K562 (cell line): ENCODE results near the gene CALML6. TPM values are rescaled to one million over a fixed set of nuclear protein-coding genes. Genes with fewer than 3 reads are reported as not detected.

Experiments
- BRD9 ChIP-seq: fragments of 450-650 bp; IDR thresholded peaks from 2 replicates; pipeline ENCODE4 v1.6.1; 2018; ENCODE audit warnings: low read depth; ENCODE audit not compliant: partially characterized antibody
- CBX8 ChIP-seq: fragments of 200-600 bp; sonication (generic); IDR thresholded peaks from 2 replicates; pipeline ENCODE4 v1.6.1; 2012; ENCODE audit warnings: borderline replicate concordance, mixed run types, low read depth, mild to moderate bottlenecking, moderate library complexity, mixed read lengths, low read length, control low read depth, inconsistent platforms; ENCODE audit not compliant: poor library complexity, severe bottlenecking; ENCODE audit errors: extremely low read depth
- FOXA1 ChIP-seq: fragments of 450-650 bp; IDR thresholded peaks from 2 replicates; pipeline ENCODE4 v1.6.1; 2016; ENCODE audit warnings: mild to moderate bottlenecking, borderline replicate concordance
- HCFC1 ChIP-seq: IDR thresholded peaks from 2 replicates; pipeline ENCODE4 v1.6.1; 2012; ENCODE audit warnings: low read depth, low read length, improper control_type of control experiment
- MCM5 ChIP-seq: fragments of 450-650 bp; IDR thresholded peaks from 2 replicates; pipeline ENCODE4 v1.6.1; 2016; ENCODE audit warnings: low read depth
- NBN ChIP-seq: fragments of 450-650 bp; IDR thresholded peaks from 2 replicates; pipeline ENCODE4 v1.6.1; 2016; ENCODE audit warnings: low read depth, mild to moderate bottlenecking
- NFXL1 ChIP-seq: fragments of 450-650 bp; formaldehyde crosslinking; IDR thresholded peaks from 2 replicates; pipeline ENCODE4 v1.4.0; 2021; ENCODE audit warnings: mild to moderate bottlenecking
- NR3C1 ChIP-seq: sonication (generic); formaldehyde crosslinking; IDR thresholded peaks from 2 replicates; pipeline ENCODE4 v1.8.1; 2022; ENCODE audit warnings: missing genetic modification reagents
- RBM22 ChIP-seq: fragments of 200-400 bp; formaldehyde crosslinking; IDR thresholded peaks from 2 replicates; pipeline ENCODE4 v1.6.1; 2018; ENCODE audit warnings: low read length, low read depth; ENCODE audit not compliant: poor library complexity, severe bottlenecking
- U2AF1 ChIP-seq: fragments of 200-400 bp; formaldehyde crosslinking; optimal IDR thresholded peaks from 2 replicates; pipeline ENCODE3; 2017; ENCODE audit warnings: mild to moderate bottlenecking, low read depth, low read length, moderate library complexity
- polyA plus RNA-seq, 8 experiments: library from polyadenylated mRNA; depleted of rRNA in 4 of 8; stranded (reverse) in 5 of 8; unstranded in 3 of 8; fragments of >200 nt; fragmentation: Nextera tagmentation in 2 of 8; fragmentation: Illumina TruSeq in 1 of 8; extraction: Ambion mirVana in 2 of 8; extraction: Trizol in 1 of 8; gene quantifications; 2 replicates each; pipeline versions ENCODE4 v1.2.1 to v1.2.3, GENCODE V29; 2011 to 2014; ENCODE audit warnings: inconsistent platforms in 1 of 8, missing spikeins in 1 of 8
- total RNA-seq, 7 experiments: library from RNA; depleted of rRNA in 6 of 7; stranded (reverse); fragments of >200 nt in 6 of 7; fragmentation: Illumina TruSeq in 2 of 7; extraction: Trizol in 2 of 7; gene quantifications; 2 replicates each; pipeline versions ENCODE4 v1.2.1 to v1.2.3, GENCODE V29; 2011 to 2021; ENCODE audit warnings: low replicate concordance in 1 of 7
- TF ChIP-seq, protein P1 (sequence below): fragments of 200-600 bp; sonication (generic); IDR thresholded peaks from one replicate; pipeline ENCODE4 v1.6.1; 2012; ENCODE audit warnings: mild to moderate bottlenecking, low read depth, low read length, inconsistent platforms
- TF ChIP-seq, protein P2 (sequence below): fragments of 200-800 bp; sonication (Bioruptor generic); IDR thresholded peaks from 2 replicates; pipeline ENCODE4 v1.6.1; 2017; ENCODE audit warnings: missing genetic modification characterization, missing compliant biosample characterization
- TF ChIP-seq, protein P3 (sequence below): fragments of 200-400 bp; formaldehyde crosslinking; IDR thresholded peaks from 2 replicates; pipeline ENCODE4 v1.6.1; 2017; ENCODE audit warnings: mild to moderate bottlenecking, low read depth, low read length, moderate library complexity

Gene CALML6
- total and polyA plus RNA-seq, 9 of the 15 experiments (the other 6 are each of a cell fraction or from before 2014, with no cell fraction given): 0.14 TPM; not detected in 8

DNA sequence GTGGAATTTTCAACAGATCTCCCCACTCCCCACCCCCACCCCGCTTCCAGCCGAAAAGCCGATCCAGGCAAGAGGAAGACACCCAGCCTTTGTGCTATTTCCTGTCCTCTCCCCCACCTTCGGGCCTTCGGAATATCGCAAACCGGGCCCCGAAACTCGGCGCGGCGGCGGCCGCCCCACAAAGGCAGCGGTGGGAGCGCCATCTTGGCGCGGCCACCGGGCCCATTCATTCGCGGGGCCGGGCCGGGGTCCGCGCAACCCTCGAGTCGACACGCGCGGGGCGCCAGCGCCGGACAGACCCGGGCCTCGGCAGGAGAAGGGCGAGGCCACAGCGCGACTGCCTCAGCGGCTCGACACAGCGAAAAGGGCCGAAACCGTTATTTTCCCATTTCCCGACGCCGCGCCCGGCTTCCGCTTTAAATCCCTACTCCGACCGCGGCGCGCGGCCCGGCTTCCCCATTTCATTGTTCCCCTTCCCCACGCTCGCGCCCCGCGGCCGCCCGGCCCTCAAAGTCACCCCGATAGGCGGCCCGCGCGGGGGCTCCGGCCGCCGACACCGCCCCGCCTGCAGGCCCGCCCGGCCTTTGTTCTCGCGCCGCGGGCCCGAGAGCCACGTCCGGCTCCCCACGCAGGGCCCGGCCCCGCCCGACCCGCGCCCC is 25.1 kb upstream of the CALML6 start (continued):
- TF ChIP-seq, protein P1, sequence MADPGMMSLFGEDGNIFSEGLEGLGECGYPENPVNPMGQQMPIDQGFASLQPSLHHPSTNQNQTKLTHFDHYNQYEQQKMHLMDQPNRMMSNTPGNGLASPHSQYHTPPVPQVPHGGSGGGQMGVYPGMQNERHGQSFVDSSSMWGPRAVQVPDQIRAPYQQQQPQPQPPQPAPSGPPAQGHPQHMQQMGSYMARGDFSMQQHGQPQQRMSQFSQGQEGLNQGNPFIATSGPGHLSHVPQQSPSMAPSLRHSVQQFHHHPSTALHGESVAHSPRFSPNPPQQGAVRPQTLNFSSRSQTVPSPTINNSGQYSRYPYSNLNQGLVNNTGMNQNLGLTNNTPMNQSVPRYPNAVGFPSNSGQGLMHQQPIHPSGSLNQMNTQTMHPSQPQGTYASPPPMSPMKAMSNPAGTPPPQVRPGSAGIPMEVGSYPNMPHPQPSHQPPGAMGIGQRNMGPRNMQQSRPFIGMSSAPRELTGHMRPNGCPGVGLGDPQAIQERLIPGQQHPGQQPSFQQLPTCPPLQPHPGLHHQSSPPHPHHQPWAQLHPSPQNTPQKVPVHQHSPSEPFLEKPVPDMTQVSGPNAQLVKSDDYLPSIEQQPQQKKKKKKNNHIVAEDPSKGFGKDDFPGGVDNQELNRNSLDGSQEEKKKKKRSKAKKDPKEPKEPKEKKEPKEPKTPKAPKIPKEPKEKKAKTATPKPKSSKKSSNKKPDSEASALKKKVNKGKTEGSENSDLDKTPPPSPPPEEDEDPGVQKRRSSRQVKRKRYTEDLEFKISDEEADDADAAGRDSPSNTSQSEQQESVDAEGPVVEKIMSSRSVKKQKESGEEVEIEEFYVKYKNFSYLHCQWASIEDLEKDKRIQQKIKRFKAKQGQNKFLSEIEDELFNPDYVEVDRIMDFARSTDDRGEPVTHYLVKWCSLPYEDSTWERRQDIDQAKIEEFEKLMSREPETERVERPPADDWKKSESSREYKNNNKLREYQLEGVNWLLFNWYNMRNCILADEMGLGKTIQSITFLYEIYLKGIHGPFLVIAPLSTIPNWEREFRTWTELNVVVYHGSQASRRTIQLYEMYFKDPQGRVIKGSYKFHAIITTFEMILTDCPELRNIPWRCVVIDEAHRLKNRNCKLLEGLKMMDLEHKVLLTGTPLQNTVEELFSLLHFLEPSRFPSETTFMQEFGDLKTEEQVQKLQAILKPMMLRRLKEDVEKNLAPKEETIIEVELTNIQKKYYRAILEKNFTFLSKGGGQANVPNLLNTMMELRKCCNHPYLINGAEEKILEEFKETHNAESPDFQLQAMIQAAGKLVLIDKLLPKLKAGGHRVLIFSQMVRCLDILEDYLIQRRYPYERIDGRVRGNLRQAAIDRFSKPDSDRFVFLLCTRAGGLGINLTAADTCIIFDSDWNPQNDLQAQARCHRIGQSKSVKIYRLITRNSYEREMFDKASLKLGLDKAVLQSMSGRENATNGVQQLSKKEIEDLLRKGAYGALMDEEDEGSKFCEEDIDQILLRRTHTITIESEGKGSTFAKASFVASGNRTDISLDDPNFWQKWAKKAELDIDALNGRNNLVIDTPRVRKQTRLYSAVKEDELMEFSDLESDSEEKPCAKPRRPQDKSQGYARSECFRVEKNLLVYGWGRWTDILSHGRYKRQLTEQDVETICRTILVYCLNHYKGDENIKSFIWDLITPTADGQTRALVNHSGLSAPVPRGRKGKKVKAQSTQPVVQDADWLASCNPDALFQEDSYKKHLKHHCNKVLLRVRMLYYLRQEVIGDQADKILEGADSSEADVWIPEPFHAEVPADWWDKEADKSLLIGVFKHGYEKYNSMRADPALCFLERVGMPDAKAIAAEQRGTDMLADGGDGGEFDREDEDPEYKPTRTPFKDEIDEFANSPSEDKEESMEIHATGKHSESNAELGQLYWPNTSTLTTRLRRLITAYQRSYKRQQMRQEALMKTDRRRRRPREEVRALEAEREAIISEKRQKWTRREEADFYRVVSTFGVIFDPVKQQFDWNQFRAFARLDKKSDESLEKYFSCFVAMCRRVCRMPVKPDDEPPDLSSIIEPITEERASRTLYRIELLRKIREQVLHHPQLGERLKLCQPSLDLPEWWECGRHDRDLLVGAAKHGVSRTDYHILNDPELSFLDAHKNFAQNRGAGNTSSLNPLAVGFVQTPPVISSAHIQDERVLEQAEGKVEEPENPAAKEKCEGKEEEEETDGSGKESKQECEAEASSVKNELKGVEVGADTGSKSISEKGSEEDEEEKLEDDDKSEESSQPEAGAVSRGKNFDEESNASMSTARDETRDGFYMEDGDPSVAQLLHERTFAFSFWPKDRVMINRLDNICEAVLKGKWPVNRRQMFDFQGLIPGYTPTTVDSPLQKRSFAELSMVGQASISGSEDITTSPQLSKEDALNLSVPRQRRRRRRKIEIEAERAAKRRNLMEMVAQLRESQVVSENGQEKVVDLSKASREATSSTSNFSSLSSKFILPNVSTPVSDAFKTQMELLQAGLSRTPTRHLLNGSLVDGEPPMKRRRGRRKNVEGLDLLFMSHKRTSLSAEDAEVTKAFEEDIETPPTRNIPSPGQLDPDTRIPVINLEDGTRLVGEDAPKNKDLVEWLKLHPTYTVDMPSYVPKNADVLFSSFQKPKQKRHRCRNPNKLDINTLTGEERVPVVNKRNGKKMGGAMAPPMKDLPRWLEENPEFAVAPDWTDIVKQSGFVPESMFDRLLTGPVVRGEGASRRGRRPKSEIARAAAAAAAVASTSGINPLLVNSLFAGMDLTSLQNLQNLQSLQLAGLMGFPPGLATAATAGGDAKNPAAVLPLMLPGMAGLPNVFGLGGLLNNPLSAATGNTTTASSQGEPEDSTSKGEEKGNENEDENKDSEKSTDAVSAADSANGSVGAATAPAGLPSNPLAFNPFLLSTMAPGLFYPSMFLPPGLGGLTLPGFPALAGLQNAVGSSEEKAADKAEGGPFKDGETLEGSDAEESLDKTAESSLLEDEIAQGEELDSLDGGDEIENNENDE: no peak
- TF ChIP-seq NFXL1 (CRISPR knock-in tag): no peak
- TF ChIP-seq, protein P2, sequence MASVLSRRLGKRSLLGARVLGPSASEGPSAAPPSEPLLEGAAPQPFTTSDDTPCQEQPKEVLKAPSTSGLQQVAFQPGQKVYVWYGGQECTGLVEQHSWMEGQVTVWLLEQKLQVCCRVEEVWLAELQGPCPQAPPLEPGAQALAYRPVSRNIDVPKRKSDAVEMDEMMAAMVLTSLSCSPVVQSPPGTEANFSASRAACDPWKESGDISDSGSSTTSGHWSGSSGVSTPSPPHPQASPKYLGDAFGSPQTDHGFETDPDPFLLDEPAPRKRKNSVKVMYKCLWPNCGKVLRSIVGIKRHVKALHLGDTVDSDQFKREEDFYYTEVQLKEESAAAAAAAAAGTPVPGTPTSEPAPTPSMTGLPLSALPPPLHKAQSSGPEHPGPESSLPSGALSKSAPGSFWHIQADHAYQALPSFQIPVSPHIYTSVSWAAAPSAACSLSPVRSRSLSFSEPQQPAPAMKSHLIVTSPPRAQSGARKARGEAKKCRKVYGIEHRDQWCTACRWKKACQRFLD (CRISPR knock-in tag): no peak; the same call in 1 of the 2 replicates
- no peak for TF ChIP-seq MCM5
- TF ChIP-seq, protein P3, sequence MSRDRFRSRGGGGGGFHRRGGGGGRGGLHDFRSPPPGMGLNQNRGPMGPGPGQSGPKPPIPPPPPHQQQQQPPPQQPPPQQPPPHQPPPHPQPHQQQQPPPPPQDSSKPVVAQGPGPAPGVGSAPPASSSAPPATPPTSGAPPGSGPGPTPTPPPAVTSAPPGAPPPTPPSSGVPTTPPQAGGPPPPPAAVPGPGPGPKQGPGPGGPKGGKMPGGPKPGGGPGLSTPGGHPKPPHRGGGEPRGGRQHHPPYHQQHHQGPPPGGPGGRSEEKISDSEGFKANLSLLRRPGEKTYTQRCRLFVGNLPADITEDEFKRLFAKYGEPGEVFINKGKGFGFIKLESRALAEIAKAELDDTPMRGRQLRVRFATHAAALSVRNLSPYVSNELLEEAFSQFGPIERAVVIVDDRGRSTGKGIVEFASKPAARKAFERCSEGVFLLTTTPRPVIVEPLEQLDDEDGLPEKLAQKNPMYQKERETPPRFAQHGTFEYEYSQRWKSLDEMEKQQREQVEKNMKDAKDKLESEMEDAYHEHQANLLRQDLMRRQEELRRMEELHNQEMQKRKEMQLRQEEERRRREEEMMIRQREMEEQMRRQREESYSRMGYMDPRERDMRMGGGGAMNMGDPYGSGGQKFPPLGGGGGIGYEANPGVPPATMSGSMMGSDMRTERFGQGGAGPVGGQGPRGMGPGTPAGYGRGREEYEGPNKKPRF: no peak
- no peak for TF ChIP-seq HCFC1
- no peak for TF ChIP-seq NBN
- no peak for TF ChIP-seq RBM22
- TF ChIP-seq NR3C1: no peak; the same call in 1 of the 2 replicates
- peak; percentile 57 for TF ChIP-seq U2AF1
- no peak for TF ChIP-seq BRD9
- no peak for TF ChIP-seq CBX8
- TF ChIP-seq FOXA1: no peak
